ENCODE results near the gene SYNPO2. TPM values are rescaled to one million over a fixed set of nuclear protein-coding genes. Genes with fewer than 3 reads are reported as not detected.

The SYNPO2 gene
- total and polyA plus RNA-seq, 10 of the 15 experiments (the other 5 are each of a cell fraction or from before 2014, with no cell fraction given) = 0.04 to 0.34 (median 0.28) TPM

- TF ChIP-seq CEBPZ (IDR thresholded peaks at IDR 0.05; ENCODE audit: low read depth, low read length) (no peak), CBFB (IDR thresholded peaks at IDR 0.05; ENCODE audit: low read depth) (no peak), BRCA1 (IDR thresholded peaks at IDR 0.05; ENCODE audit: low read depth, low read length) (no peak), CBX5 (IDR thresholded peaks at IDR 0.05; ENCODE audit: low read depth) (no peak), ZNF384 (IDR thresholded peaks at IDR 0.05; ENCODE audit: borderline replicate concordance, low read depth, low read length) (no peak)
Observed at GRCh38 chr4:118995693-118996391, 107.2 kb downstream of the SYNPO2 start (continued).

- ATAC-seq (no peak), DNase-seq (ENCODE audit: low read depth, low spot score) (no peak), FAIRE-seq (no peak)
- no peaks in the 10 kb centered on the region for H4K20me1 ChIP-seq (ENCODE audit: control insufficient read depth, insufficient read depth)
- H3K4me2 ChIP-seq (ENCODE audit: control insufficient read depth, insufficient read depth) = no peak overlapping the region
- H3K27ac ChIP-seq (ENCODE audit: control insufficient read depth, insufficient read depth) = no peak overlapping the region
- no peak overlapping the region for H3K9ac ChIP-seq (ENCODE audit: control insufficient read depth, insufficient read depth, low read length)
- POLR2A ChIA-PET = no interaction called here
- RAD21 ChIA-PET (ENCODE audit: unreplicated experiment) = no interaction called here
- no peak overlapping the region for H2AFZ ChIP-seq (ENCODE audit: control insufficient read depth, low read depth, low read length)
- in situ Hi-C loops (cut with MboI) = no loop called here
- no peaks in the 10 kb centered on the region for H3K36me3 ChIP-seq (ENCODE audit: control insufficient read depth in 2 of 2, insufficient read depth in 2 of 2, low read length in 1 of 2)
- CTCF ChIA-PET = no interaction called here
- no peaks in the 10 kb centered on the region for H3K79me2 ChIP-seq (ENCODE audit: control insufficient read depth, insufficient read depth, low read length)
- no peaks in the 10 kb centered on the region for H3K4me1 ChIP-seq (ENCODE audit: control insufficient read depth, insufficient read depth, low read length)
- H3K4me3 ChIP-seq = no peak overlapping the region
- no peaks in the 10 kb centered on the region; a peak in 2 of 4 replicates for H3K27me3 ChIP-seq (replicated peaks in 1 of 2; ENCODE audit: control insufficient read depth in 2 of 2, insufficient read depth in 2 of 2, low read length in 1 of 2)
- H3K9me3 ChIP-seq (replicated peaks; ENCODE audit: control insufficient read depth, insufficient read depth, low read length) = no peaks in the 10 kb centered on the region
- intact Hi-C loops (cut with micrococcal nuclease; ENCODE audit: unreplicated experiment) = no loop called here
- no peak for TF ChIP-seq SP1 (IDR thresholded peaks at IDR 0.05; ENCODE audit: low read depth, low read length)
- no peak for TF ChIP-seq CREM (IDR thresholded peaks at IDR 0.05; ENCODE audit: low read depth)
- no peak for TF ChIP-seq FOXK2 (IDR thresholded peaks at IDR 0.05)
- SMC1A ChIA-PET (ENCODE audit: uncharacterized antibody, unreplicated experiment) = no interaction called here
- BruUV-seq (replicated peaks) = no TSS peak
Observed at GRCh38 chr4:118997601-118998000, 108.9 kb downstream of the SYNPO2 start.

All from GM12878 (cell line).